ENCODE data around the gene FYCO1.

DNA sequence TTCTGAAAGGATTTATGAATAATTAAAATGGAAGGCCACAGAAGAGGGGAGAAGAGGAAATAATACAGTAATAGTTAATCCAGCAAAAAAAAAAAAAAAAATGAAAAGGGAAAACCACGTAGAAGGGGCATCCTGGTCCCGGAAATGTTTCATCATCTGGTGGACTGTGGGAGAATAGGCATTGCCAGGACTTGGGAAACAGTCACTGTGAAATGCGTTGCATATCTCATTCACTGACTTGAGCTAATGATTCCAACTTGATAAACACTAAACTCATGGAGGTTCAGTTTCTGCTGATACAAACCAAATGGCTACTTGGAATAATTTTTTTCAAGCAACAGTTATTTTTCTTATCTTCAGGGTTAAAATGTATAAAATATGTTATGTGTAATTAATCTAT lies 28.5 kb upstream of the FYCO1 start:
- no peak for TF ChIP-seq POLR2A (IDR thresholded peaks at IDR 0.05; ENCODE audit: low read depth, low read length)
- TF ChIP-seq SPI1 (IDR thresholded peaks at IDR 0.05; ENCODE audit: low read depth, low read length), result no peak
